Ammon's horn (tissue), 1 donor: Measurements from ENCODE around the gene JMJD1C.
"Not testable (repeated sequence)": the region's sequence is repeated elsewhere in the genome, so short reads cannot be mapped to it uniquely, and the experiment has no call there.

Experiments
- DNase-seq: peaks from one replicate; pipeline ENCODE4 v3.0.0-alpha.2; 2016; ENCODE audit warnings: low spot score

The JMJD1C gene

GRCh38 chr10:63260860-63261251 lies 204.9 kb downstream of the JMJD1C start:
- peak; percentile 42 for DNase-seq

GRCh38 chr10:63260103-63260859 lies 205.5 kb downstream of the JMJD1C start:
- no peak for DNase-seq

- no peak for DNase-seq
These were observed 206.7 kb downstream of the JMJD1C start for GRCh38 chr10:63258920-63259678.

DNA sequence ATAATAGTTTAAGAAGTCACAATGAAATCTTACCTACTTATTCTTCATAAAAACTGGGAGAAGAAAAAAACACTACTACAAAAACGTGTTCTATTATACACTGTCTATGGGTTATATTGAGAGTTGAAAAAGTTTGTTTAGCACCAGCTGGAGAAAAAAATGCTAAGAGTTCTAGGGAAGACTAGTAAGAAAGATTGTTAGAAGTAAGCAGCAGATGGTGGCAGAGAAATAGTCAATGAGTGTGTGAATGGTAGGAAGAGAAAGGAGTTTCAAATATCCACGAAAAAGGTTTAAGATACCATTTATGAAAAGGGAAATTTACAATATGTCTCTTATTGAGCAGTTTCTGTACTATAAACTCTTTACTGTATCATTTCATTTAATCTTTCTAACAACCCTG lies 208.0 kb downstream of the JMJD1C start:
- no peak for DNase-seq

GRCh38 chr10:63256009-63256773 lies 209.6 kb downstream of the JMJD1C start:
- DNase-seq, result peak; percentile 39

- no peak for DNase-seq
These were observed 210.5 kb downstream of the JMJD1C start for GRCh38 chr10:63255316-63255715.

DNA sequence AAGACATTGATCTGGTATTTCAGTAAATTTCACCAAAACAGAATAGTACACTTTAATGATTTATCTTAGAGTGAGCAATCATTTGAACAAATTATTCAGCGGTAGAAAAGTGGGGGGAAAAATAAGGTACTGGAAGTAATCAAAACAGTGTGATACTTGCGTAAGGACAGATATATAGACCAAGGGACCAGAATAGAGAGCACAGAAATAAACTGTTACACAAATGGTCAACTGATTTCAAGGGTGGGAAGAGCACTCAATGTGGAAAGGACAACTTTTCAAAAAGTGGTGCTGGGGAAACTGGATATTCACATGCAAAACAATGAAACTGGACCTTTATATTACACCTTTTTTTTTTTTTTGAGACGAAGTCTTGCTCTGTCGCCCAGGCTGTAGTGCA lies 212.7 kb downstream of the JMJD1C start:
- no peak for DNase-seq

DNA sequence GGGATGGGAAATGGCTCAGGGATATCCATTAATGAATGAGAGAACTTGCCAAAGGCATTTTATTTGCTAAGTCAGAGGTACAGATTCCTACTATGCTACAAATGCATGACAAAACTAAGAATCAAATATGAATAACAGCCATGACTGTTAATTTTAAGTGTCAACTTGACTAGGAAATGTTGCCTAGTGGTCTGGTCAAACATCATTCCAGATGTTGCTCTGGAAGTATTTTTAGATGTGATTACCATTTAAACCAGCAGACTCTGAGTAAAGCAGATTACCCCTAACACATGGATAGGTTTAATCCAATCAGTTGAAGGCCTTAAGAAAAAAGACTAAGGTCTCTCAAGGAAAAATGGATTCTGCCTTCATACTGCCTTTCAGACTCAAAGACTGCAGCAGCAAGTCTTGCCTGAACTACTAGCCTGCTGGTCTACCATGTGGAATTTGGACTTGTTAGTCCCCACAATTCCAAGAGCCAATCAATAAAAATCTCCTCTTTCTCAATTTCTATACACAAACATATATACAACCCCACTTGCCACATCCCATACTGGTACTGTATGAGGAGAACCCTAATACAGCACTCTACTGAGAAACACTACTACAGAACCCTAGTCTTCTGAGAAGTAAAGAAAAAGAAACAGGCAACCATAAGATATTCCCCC lies 213.5 kb downstream of the JMJD1C start:
- no peak for DNase-seq

- no peak for DNase-seq
These were observed 215.7 kb downstream of the JMJD1C start for GRCh38 chr10:63250032-63250431.

- no peak for DNase-seq
These were observed 218.0 kb downstream of the JMJD1C start for GRCh38 chr10:63247771-63248170.

DNA sequence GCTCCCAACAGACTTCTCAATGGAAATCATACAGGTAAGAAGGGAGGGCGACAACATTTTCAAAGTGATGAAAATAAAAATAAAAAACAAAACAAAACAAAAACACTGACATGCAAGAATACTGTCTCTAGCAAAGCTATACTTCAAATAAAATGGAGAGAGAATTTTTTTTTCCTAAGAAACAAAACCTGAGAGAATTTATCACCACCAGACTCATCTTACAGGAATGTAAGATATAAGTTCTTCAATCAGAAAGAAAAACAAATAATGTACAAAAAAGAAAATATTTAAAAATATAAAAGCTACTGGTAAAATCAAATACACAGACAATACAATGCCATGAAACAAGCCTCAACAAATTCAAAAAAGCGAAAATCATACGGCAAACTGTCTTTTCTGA lies 219.4 kb downstream of the JMJD1C start:
- DNase-seq, result no peak

DNA sequence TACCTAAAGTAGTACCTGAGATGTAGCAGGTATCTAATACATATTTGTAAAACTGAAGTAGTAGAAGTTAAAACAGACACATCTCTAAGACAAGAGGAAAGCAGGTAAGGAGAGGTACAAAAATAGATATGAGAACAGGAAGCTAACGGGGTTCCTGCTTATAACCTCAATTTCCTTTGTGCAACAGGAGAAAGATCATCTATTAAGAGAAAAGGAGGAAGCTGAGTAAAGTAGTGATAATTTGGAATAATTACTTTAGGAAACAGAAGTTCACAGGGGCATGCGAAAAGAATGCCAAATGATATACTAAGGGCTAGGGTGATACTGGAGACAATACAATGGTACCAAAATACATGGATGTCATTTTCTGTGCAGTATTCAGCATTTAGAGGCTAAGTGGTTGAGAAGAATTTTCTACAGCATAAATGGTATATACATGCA lies 223.9 kb downstream of the JMJD1C start:
- DNase-seq, result no peak

DNA sequence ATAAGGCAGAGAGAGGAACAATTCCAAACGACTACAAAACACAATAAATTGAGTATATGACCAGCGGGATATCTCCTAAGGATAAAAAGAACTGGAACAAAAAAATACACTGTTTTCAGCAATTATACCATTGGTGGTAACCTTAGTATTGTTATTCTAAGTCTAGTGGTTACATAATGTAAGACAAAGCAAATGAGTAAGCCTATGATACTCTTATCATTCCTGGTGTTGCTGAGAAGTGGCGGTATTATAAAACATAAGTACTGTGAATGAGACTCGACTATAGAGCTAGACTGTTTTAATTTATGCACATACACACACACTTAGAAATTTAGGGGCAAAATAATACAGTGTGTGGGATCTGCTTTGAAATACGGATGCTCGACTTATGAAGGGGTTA lies 225.0 kb downstream of the JMJD1C start:
- no peak for DNase-seq

DNA sequence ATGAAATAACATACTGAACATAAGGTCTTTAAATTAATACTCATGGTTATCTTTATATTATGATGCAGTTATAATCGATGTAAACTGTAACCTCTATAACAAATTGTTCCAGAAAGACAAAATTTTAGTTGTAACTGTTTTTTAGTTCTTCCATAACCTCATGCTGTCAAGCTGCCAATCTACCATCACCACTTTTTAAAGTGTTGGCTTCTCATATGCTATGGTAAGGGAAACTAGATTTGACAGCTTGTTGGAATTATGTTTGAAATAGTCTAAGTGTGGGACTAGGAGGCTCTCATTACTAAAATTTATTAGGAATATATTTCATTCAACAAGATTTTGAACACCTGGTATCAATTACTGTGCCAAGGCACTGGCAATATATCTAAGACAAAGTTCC lies 227.3 kb downstream of the JMJD1C start:
- DNase-seq, result no peak

DNA sequence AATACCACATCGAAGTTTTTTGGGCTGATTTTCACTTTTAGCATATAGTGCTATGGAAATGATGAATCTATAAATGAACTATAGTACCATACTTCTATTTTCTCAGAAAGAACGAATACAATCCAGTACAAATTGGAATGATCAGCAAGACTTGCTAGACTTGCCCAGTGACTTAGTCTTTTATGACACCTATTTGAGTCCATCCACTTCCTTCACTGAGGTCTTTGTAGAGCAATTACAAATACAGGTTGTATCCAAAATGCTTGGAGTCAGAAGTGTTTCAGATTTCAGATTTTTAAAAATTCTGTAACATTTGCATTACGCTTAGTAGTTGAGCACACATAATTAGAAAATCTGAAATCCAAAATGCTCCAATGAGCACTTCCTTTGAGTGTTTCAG lies 228.4 kb downstream of the JMJD1C start:
- no peak for DNase-seq

- DNase-seq, result no peak
These were observed 229.5 kb downstream of the JMJD1C start for GRCh38 chr10:63236113-63236935.

GRCh38 chr10:63235136-63235535 lies 230.6 kb downstream of the JMJD1C start:
- not testable (repeated sequence) for DNase-seq

GRCh38 chr10:63229161-63229560 lies 236.6 kb downstream of the JMJD1C start:
- no peak for DNase-seq

GRCh38 chr10:63228237-63228636 lies 237.5 kb downstream of the JMJD1C start:
- no peak for DNase-seq

DNA sequence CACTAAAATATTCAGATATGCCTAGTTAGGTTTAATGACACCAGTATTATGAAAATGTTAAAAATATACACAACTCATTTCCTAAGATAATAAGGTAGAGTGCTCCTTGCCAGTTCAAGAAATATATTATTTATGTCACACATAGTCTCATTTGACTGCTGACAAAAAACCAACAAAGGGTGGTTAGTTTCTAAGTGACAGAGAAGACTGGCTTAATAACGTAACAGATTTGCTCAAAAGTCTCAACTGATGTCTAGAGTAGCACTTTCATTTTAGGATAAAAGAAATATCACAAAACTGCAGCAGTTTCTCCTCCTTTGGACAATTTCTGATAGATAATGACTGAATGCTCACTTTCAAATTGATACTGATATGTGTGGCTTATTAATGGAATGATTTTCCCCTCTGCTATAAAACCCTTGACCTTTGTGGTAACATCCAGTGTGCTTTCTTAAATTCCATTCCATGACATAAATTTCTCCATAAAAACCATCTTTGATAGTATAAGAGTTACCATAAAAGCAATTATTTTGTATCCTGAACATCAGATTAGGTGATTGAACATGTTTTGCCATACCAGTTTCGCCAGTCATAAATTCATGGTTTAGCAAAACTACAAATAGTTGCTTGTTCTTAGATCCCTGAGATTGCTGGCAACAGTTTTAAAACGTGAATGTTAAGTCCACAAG lies 238.4 kb downstream of the JMJD1C start:
- DNase-seq, result no peak

DNA sequence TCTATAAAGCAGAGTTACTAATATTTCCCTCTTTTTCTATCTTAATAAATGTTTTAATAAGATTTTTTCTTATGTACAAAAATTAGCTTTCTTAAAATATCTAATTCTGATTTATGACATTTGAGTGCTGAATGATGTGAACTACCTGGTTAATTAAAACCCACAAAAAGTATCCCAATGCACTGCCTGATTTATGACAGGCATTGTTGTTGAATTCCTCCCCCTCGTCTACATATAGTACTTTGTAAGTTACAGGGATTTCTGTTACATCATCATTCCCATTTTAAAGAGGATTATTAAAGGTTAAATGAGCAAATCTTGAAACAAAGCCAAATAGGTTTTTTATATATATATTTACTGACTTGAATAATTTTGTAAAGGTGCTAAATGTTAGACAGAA lies 241.5 kb downstream of the JMJD1C start:
- DNase-seq, result no peak
